Measurements from ENCODE around the gene HNRNPK.

HNRNPK gene

GRCh38 chr9:83967073-83967472 is 12.9 kb downstream of the HNRNPK start:
- Histone ChIP-seq H3K9me3 (peaks cover 7% of the 10 kb centered on the region), H3K27me3 (no peaks in the 10 kb centered on the region), H3K4me3 (ENCODE audit: low read depth in 1 of 2, low read length in 1 of 2) (no peak overlapping the region), H3K36me3 (peaks cover 66% of the 10 kb centered on the region), H3K4me1 (ENCODE audit: control insufficient read depth in 1 of 2, insufficient read depth in 1 of 2, low read depth in 1 of 2, low read length in 1 of 2) (no peaks in the 10 kb centered on the region), H3K27ac (peak overlapping the region; percentile 48)
- TF ChIP-seq CTCF (IDR thresholded peaks at IDR 0.05), result no peak

GRCh38 chr9:83966209-83966582 is 13.8 kb downstream of the HNRNPK start:
- H3K9me3 ChIP-seq, result peaks cover under 1% of the 10 kb centered on the region
- no peaks in the 10 kb centered on the region for H3K27me3 ChIP-seq
- H3K27ac ChIP-seq, result peak overlapping the region; percentile 11
- TF ChIP-seq CTCF (IDR thresholded peaks at IDR 0.05), result no peak
- H3K4me1 ChIP-seq (ENCODE audit: control insufficient read depth in 1 of 2, insufficient read depth in 1 of 2, low read depth in 1 of 2, low read length in 1 of 2), result peaks cover 0 to 1% of the 10 kb centered on the region in 2 experiments
- peaks cover 57% of the 10 kb centered on the region for H3K36me3 ChIP-seq
- no peak overlapping the region for H3K4me3 ChIP-seq (ENCODE audit: low read depth in 1 of 2, low read length in 1 of 2)

GRCh38 chr9:83965350-83966208 is 14.4 kb downstream of the HNRNPK start:
- Histone ChIP-seq H3K9me3 (no peaks in the 10 kb centered on the region), H3K36me3 (peaks cover 51% of the 10 kb centered on the region), H3K27me3 (no peaks in the 10 kb centered on the region), H3K4me3 (ENCODE audit: low read depth in 1 of 2, low read length in 1 of 2) (no peak overlapping the region), H3K4me1 (ENCODE audit: control insufficient read depth in 1 of 2, insufficient read depth in 1 of 2, low read depth in 1 of 2, low read length in 1 of 2) (peaks cover 0 to 5% of the 10 kb centered on the region in 2 experiments), H3K27ac (peak overlapping the region; percentile 11)
- no peak for TF ChIP-seq CTCF (IDR thresholded peaks at IDR 0.05)

GRCh38 chr9:83964973-83965349 is 15.1 kb downstream of the HNRNPK start:
- Histone ChIP-seq H3K36me3 (peaks cover 45% of the 10 kb centered on the region), H3K27me3 (no peaks in the 10 kb centered on the region), H3K4me1 (ENCODE audit: control insufficient read depth in 1 of 2, insufficient read depth in 1 of 2, low read depth in 1 of 2, low read length in 1 of 2) (peaks cover 0 to 5% of the 10 kb centered on the region in 2 experiments), H3K4me3 (ENCODE audit: low read depth in 1 of 2, low read length in 1 of 2) (no peak overlapping the region), H3K27ac (no peak overlapping the region), H3K9me3 (no peaks in the 10 kb centered on the region)
- TF ChIP-seq CTCF (IDR thresholded peaks at IDR 0.05), result no peak

- Histone ChIP-seq H3K27ac (no peak overlapping the region), H3K4me1 (ENCODE audit: control insufficient read depth in 1 of 2, insufficient read depth in 1 of 2, low read depth in 1 of 2, low read length in 1 of 2) (peaks cover 3 to 8% of the 10 kb centered on the region in 2 experiments), H3K27me3 (no peaks in the 10 kb centered on the region), H3K9me3 (no peaks in the 10 kb centered on the region), H3K4me3 (ENCODE audit: low read depth in 1 of 2, low read length in 1 of 2) (no peak overlapping the region), H3K36me3 (peaks cover 17% of the 10 kb centered on the region)
- no peak for TF ChIP-seq CTCF (IDR thresholded peaks at IDR 0.05)
These were observed 17.9 kb downstream of the HNRNPK start for GRCh38 chr9:83962165-83962564.

Data from neutrophil (primary cell).